BLaER1 treated with 17β-estradiol and CSF1 and Interleukin-3, amounts not matched to agents 10 nM and 100 nM (cell line): ENCODE measurements around the gene LNPK.
"Not testable (repeated sequence)": the region's sequence is repeated elsewhere in the genome, so short reads cannot be mapped to it uniquely, and the experiment has no call there.

ENCODE experiments used
- H3K27ac ChIP-seq, 11 experiments: shearing (Covaris generic); formaldehyde crosslinking; 2 replicates each; pipeline ENCODE4 v1.8.1; 2022
- H3K27me3 ChIP-seq, 11 experiments: shearing (Covaris generic); formaldehyde crosslinking; 2 replicates each; pipeline ENCODE4 v1.8.1; 2022
- H3K36me3 ChIP-seq, 11 experiments: shearing (Covaris generic); formaldehyde crosslinking; 2 replicates each; pipeline ENCODE4 v1.8.1; 2022
- H3K4me1 ChIP-seq, 10 experiments: shearing (Covaris generic); formaldehyde crosslinking; 2 replicates each; pipeline ENCODE4 v1.8.1; 2022
- H3K4me2 ChIP-seq, 11 experiments: shearing (Covaris generic); formaldehyde crosslinking; 2 replicates each; pipeline ENCODE4 v1.8.1; 2022
- H3K4me3 ChIP-seq, 10 experiments: shearing (Covaris generic); formaldehyde crosslinking; 2 replicates each; pipeline ENCODE4 v1.8.1; 2022
- H3K9ac ChIP-seq, 11 experiments: shearing (Covaris generic); formaldehyde crosslinking; 2 replicates each; pipeline ENCODE4 v1.8.1; 2022
- H3K9me3 ChIP-seq, 11 experiments: shearing (Covaris generic); formaldehyde crosslinking; replicated peaks in 1 of 11; 2 replicates each; pipeline ENCODE4 v1.8.1; 2022
- H4K20me1 ChIP-seq, 11 experiments: shearing (Covaris generic); formaldehyde crosslinking; 2 replicates each; pipeline ENCODE4 v1.8.1; 2022
- Cebpa-rat ChIP-seq, 11 experiments: shearing (Covaris generic); IDR thresholded peaks; 2 replicates each; pipeline ENCODE4 v1.8.1; 2022

The LNPK gene

DNA sequence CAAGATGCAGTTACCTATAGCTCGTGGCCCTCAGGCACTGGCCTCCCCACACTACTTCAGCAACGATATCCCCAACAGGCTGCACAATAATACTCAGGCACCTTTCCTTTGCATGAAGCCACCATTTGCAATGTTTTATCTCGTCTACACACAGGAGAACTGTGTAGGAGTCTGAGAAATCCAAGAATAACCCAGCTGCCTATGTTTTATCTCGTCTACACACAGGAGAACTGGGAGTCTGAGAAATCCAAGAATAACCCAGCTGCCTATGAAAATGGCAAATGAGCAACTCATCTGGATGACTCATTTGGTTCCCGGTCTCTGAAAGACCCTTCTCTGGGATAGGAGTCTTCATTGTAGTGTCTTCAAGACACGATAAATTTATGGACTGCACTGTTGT, 18.3 kb upstream of the LNPK start:
- Histone ChIP-seq H3K36me3 (no peaks in the 10 kb centered on the region), H3K4me1 (peaks cover 0 to 10% (median 0%) of the 10 kb centered on the region in 10 experiments; a peak in 2 of 20 replicates), H3K4me3 (no peak overlapping the region), H3K4me2 (no peak overlapping the region), H3K27ac (no peak overlapping the region), H4K20me1 (no peaks in the 10 kb centered on the region), H3K27me3 (no peaks in the 10 kb centered on the region), H3K9me3 (peaks cover 0 to 8% (median 0%) of the 10 kb centered on the region in 11 experiments; a peak in 1 of 22 replicates), H3K9ac (no peak overlapping the region)
- TF ChIP-seq Cebpa-rat (IDR thresholded peaks at IDR 0.05): no peak

DNA sequence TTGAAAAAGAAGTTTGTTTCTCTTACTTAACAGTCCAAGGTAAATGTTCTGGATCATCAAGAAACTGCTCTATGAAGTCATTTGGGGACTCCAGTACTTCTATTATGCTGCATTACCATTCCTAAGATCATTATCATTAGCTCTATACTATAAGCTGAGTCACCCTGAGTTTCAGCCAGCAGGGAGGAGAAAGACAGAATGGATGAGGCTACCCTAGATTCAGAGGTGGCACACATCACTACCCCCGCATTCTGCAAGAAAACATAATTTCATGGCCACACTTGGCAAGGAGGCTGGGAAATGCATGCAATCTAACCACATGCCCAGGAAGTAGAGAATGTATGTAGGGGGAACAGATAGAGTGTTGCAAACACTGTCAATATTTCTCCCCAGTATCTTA, 16.6 kb upstream of the LNPK start:
- Histone ChIP-seq H3K4me2 (no peak overlapping the region), H3K27me3 (no peaks in the 10 kb centered on the region), H3K27ac (no peak overlapping the region), H3K9ac (no peak overlapping the region), H3K4me3 (no peak overlapping the region), H3K9me3 (peaks cover 0 to 8% (median 0%) of the 10 kb centered on the region in 11 experiments; a peak in 1 of 22 replicates), H3K4me1 (peaks cover 0 to 7% (median 0%) of the 10 kb centered on the region in 10 experiments; a peak in 2 of 20 replicates), H3K36me3 (no peaks in the 10 kb centered on the region), H4K20me1 (no peaks in the 10 kb centered on the region)
- no peak for TF ChIP-seq Cebpa-rat (IDR thresholded peaks at IDR 0.05)

DNA sequence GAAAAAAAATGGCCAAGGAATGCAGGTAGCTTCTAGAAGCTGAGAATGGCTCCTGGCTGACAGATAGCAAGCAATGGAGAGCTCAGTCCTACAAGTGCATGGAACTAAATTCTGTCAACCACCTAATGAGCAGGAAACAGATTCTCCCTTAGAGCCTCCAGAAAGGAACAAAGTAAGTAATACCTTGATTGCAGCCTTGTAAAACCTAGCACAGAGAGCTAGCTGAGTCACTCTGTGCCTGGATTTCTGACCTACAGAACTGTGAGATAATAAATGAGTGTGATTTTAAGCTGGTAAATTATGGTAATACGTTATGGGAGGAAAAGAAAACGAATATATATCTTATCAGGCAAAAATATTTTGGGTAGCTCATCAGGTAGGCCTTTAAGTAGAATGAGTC, 7.4 kb upstream of the LNPK start:
- Histone ChIP-seq H3K4me2 (no peak overlapping the region), H3K36me3 (no peaks in the 10 kb centered on the region), H4K20me1 (no peaks in the 10 kb centered on the region), H3K9ac (no peak overlapping the region), H3K27me3 (no peaks in the 10 kb centered on the region), H3K4me1 (no peaks in the 10 kb centered on the region), H3K4me3 (no peak overlapping the region), H3K27ac (no peak overlapping the region), H3K9me3 (no peaks in the 10 kb centered on the region)
- no peak for TF ChIP-seq Cebpa-rat (IDR thresholded peaks at IDR 0.05)

DNA sequence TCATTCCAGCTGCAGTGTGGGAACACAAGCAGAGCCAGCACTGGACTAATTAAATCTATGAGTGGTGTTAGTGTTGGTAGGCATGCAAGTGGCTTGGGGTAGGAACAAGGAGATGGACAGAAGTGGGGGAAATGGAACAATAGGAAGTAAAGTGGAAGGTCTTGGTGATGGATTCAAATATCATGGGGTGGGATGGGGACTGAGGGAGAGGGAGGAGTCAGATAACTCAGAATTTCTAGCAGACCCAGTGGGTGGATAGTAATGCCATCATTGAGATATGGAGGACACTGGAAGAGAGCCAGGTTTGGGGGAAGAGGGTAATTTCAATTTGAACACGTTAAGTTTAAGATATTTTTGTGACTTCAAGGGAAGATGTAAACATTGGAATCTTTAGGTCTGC, 2.9 kb upstream of the LNPK start:
- Histone ChIP-seq H3K9ac (no peak overlapping the region), H3K27me3 (no peaks in the 10 kb centered on the region), H3K4me2 (no peak overlapping the region), H3K4me1 (peaks cover 8 to 19% (median 14%) of the 10 kb centered on the region in 10 experiments), H3K9me3 (no peaks in the 10 kb centered on the region; a peak in 2 of 22 replicates), H3K4me3 (no peak overlapping the region), H3K27ac (no peak overlapping the region), H4K20me1 (no peaks in the 10 kb centered on the region), H3K36me3 (no peaks in the 10 kb centered on the region)
- no peak for TF ChIP-seq Cebpa-rat (IDR thresholded peaks at IDR 0.05)

DNA sequence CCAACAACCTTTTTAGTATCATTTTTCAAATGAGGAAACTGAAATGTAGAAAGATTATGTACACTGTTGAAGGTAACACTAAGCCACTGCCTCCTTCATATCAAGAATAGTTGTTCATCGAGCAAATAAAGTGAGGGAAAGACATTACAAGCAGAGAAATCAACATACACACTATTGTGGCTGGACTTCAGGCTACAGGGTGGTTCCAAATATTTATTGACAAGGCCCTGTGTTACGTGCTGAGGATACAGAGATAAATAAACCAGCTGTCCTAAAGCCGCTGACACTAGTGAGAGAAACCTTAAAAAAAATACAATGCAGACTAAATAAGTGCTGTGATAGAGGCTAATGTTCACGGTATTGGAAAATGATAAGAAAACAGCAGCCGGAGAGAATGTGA, 1.9 kb upstream of the LNPK start:
- Histone ChIP-seq H3K9ac (no peak overlapping the region), H3K27me3 (no peaks in the 10 kb centered on the region), H3K36me3 (no peaks in the 10 kb centered on the region), H3K27ac (no peak overlapping the region), H4K20me1 (peaks cover 0 to 6% (median 0%) of the 10 kb centered on the region in 11 experiments; a peak in 2 of 22 replicates), H3K4me2 (no peak overlapping the region), H3K4me1 (peaks cover 10 to 20% (median 17%) of the 10 kb centered on the region in 10 experiments), H3K9me3 (no peaks in the 10 kb centered on the region; a peak in 2 of 22 replicates), H3K4me3 (no peak overlapping the region)
- TF ChIP-seq Cebpa-rat (IDR thresholded peaks at IDR 0.05): no peak

DNA sequence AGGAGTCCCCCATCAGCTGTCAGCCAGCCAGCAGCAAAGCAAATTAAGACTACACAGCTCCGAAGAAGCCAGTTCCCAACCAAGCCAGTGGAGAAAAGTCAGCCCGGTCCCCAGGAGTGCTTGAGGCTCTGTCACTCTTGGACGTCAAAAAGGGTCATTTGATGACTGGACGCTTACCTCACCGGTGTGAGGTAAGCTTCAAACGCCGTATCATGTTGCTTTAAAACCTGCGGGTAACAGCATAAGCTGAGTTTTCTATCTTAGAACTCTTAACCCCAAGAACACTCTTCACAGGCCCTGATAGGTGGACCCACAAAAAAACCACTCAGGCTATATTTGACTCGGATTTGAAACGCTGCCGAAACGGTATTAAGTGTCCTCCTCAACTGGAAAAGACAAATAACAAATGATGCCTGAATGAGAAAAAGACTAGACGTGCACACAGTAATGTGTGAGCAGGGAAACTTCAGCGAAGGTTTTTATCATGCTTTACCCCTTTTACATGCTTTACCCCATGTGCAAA, 682 bp upstream of the LNPK start:
- peak overlapping the region; percentile 84 to 92 (median 86); a peak in 20 of 22 replicates for H3K9ac ChIP-seq
- no peaks in the 10 kb centered on the region for H3K27me3 ChIP-seq
- H3K36me3 ChIP-seq: no peaks in the 10 kb centered on the region
- no peak for TF ChIP-seq Cebpa-rat (IDR thresholded peaks at IDR 0.05)
- no peaks in the 10 kb centered on the region; a peak in 2 of 22 replicates for H3K9me3 ChIP-seq
- peak overlapping the region in 10 of 11 experiments; percentile 35 to 95 (median 78); a peak in 18 of 22 replicates for H3K27ac ChIP-seq
- H3K4me2 ChIP-seq: peak overlapping the region; percentile 75 to 97 (median 87)
- H4K20me1 ChIP-seq: peaks cover 0 to 9% (median 0%) of the 10 kb centered on the region in 11 experiments; a peak in 3 of 22 replicates
- H3K4me1 ChIP-seq: peaks cover 10 to 20% (median 17%) of the 10 kb centered on the region in 10 experiments
- peak overlapping the region; percentile 77 to 94 (median 82) for H3K4me3 ChIP-seq

DNA sequence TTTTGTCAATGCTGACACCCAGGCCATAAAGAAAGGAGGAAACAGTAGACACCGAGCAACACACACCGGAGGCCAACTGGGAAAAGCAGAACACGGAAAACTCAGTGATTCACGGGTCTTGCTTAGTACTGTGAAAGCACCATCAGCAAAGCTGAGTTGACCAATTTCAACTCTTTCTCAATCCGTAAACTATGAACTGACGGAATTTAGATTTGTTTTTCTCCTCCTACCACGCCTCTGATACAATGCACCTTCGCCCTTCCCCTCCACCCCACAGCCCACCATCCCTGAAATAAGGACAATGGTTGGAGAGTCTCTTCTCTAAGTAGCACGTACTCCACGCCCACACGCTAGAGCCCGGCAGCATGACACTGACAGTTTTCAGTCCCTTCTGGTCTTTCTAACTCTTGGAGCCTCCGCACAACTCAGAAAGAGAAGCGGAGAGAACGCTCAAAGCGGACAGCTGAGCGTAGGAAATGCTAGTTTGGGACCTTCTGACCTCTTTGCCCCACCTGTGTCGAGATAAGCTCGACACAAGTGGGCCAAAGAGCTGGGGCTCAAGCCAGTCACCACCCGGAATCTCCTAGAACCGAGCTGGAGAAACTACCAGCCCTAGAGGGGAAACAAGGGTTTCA, 669 bp downstream of the LNPK start:
- peak overlapping the region; percentile 75 to 97 (median 86) for H3K4me2 ChIP-seq
- H3K36me3 ChIP-seq: no peaks in the 10 kb centered on the region
- no peaks in the 10 kb centered on the region for H3K27me3 ChIP-seq
- no peaks in the 10 kb centered on the region; a peak in 2 of 22 replicates for H3K9me3 ChIP-seq
- peak overlapping the region; percentile 77 to 94 (median 82) for H3K4me3 ChIP-seq
- H3K9ac ChIP-seq: peak overlapping the region; percentile 84 to 92 (median 86)
- no peak for TF ChIP-seq Cebpa-rat (IDR thresholded peaks at IDR 0.05)
- H3K27ac ChIP-seq: peak overlapping the region; percentile 69 to 95 (median 82)
- peaks cover 10 to 20% (median 17%) of the 10 kb centered on the region in 10 experiments for H3K4me1 ChIP-seq
- peaks cover 0 to 14% (median 0%) of the 10 kb centered on the region in 11 experiments; a peak in 3 of 22 replicates for H4K20me1 ChIP-seq

DNA sequence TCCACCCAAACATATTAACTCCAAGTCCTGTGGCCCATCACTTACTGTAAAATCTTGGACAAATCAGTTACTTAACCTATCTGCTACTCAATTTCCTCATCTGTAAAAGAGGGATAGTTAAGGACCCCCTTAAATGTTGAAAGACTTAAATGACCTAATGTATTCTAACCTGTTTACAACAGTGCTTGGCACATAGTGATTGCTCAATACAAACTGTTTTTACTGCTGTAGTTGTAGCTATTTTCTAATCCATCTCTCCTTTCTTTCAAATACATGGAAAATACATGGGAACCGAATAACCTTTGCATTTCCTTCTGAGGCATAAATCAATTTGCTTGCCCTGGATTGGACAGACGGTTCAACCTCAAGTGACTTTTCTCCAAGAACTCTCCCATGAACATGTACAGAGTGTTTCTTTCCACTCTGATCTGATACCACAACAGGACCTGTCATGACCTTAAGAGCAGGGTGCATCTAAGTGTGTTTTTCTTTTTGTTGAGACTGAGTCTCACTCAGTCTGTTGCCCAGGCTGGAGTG, 2.7 kb downstream of the LNPK start:
- Histone ChIP-seq H3K9me3 (no peaks in the 10 kb centered on the region; a peak in 2 of 22 replicates), H3K4me3 (no peak overlapping the region), H4K20me1 (peaks cover 0 to 18% (median 0%) of the 10 kb centered on the region in 11 experiments; a peak in 4 of 22 replicates), H3K4me1 (peaks cover 10 to 20% (median 17%) of the 10 kb centered on the region in 10 experiments), H3K36me3 (0 out of 22 replicates have a peak, but pooled peaks cover 0 to 4% (median 0%) of the 10 kb centered on the region in 11 experiments), H3K9ac (no peak overlapping the region), H3K27ac (no peak overlapping the region), H3K27me3 (no peaks in the 10 kb centered on the region), H3K4me2 (peak overlapping the region in 1 of 11 experiments; percentile 12; a peak in 2 of 22 replicates)
- TF ChIP-seq Cebpa-rat (IDR thresholded peaks at IDR 0.05): no peak

DNA sequence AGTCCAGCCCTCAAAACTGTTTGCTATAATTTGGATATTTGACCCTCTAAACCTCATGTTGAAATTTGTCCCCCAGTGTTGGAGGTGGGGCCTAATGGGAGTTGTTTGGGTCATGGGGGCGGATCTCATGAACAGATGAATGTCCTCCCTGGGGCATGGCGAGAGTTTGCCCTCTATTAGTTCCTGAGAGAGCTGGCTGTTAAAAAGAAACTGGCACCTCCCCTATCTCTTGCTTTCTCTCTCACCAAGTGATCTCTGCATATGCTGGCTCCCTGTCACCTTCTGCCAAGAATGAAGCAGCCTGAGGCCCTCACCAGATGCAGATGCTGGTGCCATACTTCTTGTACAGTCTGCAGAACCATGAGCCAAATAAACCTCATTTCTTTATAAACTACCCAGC, 12.0 kb downstream of the LNPK start:
- H3K4me3 ChIP-seq: no peak overlapping the region
- no peak overlapping the region for H3K4me2 ChIP-seq
- TF ChIP-seq Cebpa-rat (IDR thresholded peaks at IDR 0.05): no peak
- 0 out of 22 replicates have a peak, but pooled peaks cover 0 to 4% (median 0%) of the 10 kb centered on the region in 11 experiments for H3K9me3 ChIP-seq
- no peaks in the 10 kb centered on the region for H3K27me3 ChIP-seq
- peaks cover 21 to 54% (median 31%) of the 10 kb centered on the region in 11 experiments for H3K36me3 ChIP-seq
- H3K4me1 ChIP-seq: no peaks in the 10 kb centered on the region
- H4K20me1 ChIP-seq: peaks cover 0 to 5% (median 0%) of the 10 kb centered on the region in 11 experiments; a peak in 4 of 22 replicates
- H3K9ac ChIP-seq: no peak overlapping the region
- no peak overlapping the region for H3K27ac ChIP-seq

DNA sequence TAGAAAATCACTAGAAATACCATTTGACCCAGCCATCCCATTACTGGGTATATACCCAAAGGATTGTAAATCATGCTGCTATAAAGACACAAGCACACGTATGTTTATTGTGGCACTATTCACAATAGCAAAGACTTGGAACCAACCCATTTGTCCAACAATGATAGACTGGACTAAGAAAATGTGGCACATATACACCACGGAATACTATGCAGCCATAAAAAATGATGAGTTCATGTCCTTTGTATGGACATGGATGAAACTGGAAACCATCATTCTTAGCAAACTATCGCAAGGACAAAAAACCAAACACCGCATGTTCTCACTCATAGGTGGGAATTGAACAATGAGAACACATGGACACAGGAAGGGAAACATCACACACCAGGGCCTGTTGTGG, 14.9 kb downstream of the LNPK start:
- not testable (repeated sequence) for H3K9ac ChIP-seq
- peaks cover 21 to 66% (median 44%) of the 10 kb centered on the region in 11 experiments for H3K36me3 ChIP-seq

More for the DNA sequence above, 14.9 kb downstream of the LNPK start:
- not testable (repeated sequence) for H3K27ac ChIP-seq, H3K4me2 ChIP-seq, H3K27me3 ChIP-seq, H3K4me3 ChIP-seq, H4K20me1 ChIP-seq, H3K4me1 ChIP-seq, H3K9me3 ChIP-seq
